ENCODE measurements around the gene PSMB11.

GRCh38 chr14:23033251-23033727, 8.7 kb upstream of the PSMB11 start:
- TF ChIP-seq, protein P1, sequence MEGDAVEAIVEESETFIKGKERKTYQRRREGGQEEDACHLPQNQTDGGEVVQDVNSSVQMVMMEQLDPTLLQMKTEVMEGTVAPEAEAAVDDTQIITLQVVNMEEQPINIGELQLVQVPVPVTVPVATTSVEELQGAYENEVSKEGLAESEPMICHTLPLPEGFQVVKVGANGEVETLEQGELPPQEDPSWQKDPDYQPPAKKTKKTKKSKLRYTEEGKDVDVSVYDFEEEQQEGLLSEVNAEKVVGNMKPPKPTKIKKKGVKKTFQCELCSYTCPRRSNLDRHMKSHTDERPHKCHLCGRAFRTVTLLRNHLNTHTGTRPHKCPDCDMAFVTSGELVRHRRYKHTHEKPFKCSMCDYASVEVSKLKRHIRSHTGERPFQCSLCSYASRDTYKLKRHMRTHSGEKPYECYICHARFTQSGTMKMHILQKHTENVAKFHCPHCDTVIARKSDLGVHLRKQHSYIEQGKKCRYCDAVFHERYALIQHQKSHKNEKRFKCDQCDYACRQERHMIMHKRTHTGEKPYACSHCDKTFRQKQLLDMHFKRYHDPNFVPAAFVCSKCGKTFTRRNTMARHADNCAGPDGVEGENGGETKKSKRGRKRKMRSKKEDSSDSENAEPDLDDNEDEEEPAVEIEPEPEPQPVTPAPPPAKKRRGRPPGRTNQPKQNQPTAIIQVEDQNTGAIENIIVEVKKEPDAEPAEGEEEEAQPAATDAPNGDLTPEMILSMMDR (conservative IDR thresholded peaks at IDR 0.05; ENCODE audit: low read length) = no peak
- TF ChIP-seq EZH2phosphoT487 (IDR thresholded peaks at IDR 0.05; ENCODE audit: borderline replicate concordance) = no peak
